Loucy (cell line): Measurements from ENCODE around the gene HEXD.

ENCODE experiments used
- CTCF ChIP-seq: fragments of 200-600 bp; sonication (generic); conservative IDR thresholded peaks from 2 replicates; pipeline ENCODE4 v1.5.1; 2014; ENCODE audit warnings: mild to moderate bottlenecking, antibody characterized with exemption, low read length
- EZH2phosphoT487 ChIP-seq: fragments of 200-600 bp; IDR thresholded peaks from 2 replicates; pipeline ENCODE4 v1.6.1; 2018; ENCODE audit warnings: antibody characterized with exemption, mild to moderate bottlenecking, moderate library complexity, borderline replicate concordance

- no peak for TF ChIP-seq CTCF
- TF ChIP-seq EZH2phosphoT487: no peak
These were observed 13.1 kb upstream of the HEXD start for GRCh38 chr17:82405051-82405450.
